ENCODE measurements around the gene DNAH3. TPM values are rescaled to one million over a fixed set of nuclear protein-coding genes. Genes with fewer than 3 reads are reported as not detected.
"Not testable (repeated sequence)": the region's sequence is repeated elsewhere in the genome, so short reads cannot be mapped to it uniquely, and the experiment has no call there.

Gene DNAH3
- polyA plus RNA-seq, 3 donors = 0.36 to 0.61 (median 0.38) TPM

DNA sequence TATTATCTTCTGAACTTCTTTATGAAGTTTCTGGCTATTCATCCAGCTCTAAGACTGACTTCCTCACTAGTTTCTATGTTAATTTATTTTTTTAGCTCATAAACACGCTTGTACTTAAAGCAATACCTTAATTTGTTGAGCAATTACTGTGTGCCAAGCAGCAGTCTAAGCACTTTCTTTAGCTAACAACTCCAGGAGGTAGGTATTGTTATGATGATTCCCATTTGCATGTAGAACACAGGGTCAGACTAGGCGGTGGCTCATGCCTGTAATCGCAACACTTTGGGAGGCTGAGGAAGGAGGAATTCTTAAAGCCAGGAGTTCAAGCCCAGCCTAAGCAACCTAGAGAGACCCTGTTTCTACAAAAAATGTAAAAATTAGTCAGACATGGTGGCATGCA is 19.8 kb downstream of the DNAH3 start:
- DNase-seq = no peak

DNA sequence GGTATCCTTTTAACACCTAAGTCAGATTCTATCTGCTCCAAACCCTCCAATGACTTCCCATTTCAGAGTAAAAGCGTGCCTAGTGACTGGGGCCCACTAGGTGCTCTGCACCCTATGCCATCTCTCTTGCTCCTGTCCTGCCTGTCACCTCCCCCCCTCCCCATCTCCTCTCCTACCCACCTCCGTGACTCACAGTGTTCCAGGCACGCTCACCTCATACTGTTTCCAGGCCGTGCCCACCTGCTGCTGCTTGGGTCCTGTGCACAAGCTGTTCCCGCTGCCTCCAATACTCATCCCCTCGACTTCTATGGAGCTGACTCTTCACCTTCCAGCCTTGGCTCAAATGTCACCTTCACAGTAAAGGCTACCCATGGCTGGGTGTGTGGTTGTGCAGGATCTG is 21.7 kb downstream of the DNAH3 start:
- no peak for DNase-seq

DNA sequence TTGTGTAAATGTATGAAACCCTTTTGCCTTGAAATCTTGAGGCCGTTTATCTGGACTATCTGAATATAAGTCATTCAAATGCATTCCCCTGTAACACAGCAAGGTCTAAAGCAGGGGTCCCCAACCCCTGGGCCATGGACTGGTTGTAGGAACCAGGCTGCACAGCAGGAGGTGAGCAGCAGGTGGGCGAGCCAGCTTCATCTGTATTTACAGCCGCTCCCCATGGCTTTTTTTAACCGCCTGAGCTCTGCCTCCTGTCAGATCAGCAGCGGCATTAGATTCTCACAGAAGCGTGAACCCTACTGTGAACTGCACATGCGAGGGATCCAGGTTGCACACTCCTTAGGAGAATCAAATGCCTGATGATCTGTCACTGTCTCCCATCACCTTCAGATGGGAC is 24.1 kb downstream of the DNAH3 start:
- no peak for DNase-seq

DNA sequence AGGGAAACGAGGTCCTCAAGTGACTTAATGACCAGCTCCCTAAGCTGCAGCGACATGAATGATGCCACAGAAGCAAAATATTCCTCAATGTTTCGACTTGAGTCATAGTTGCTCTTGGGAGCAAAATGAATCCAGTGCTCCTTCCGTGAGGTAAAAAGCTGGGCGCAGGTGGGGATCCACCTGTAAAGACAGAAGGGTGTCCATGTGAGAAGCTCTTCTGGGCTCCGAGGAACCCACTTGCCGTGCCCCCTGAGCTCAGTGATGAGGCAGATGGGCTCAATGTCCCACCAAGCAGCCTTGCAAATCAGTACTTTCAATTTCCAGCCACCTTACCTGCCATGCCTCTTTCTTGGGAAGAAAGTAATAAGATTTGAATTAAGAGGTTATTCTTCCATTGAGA is 25.5 kb downstream of the DNAH3 start:
- DNase-seq = no peak

DNA sequence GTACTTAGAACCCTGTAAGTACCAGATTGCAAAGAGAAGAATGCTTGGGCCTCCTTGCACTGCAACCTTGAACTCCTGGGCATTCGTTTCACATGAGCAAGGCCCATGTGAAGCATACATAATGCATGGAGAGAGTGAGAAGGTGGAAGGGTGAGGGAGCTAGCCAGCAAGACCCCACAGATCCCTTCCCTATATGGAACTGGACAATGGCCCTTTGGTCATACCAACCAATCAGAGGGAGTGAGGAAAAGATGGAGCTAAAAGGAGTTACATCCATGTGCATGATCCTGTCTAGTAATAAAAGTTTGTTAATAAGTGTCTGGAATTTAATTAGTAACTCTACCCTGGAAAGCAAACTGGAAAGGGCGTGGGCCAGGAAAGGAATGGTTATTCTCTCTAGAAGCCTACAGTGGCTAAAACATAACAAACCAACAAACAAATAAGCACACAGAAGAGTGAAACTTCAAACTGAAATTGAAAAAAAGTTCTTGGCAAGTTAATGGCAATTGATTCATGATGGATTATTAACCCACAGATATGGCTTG is 29.6 kb downstream of the DNAH3 start:
- no peak for DNase-seq

DNA sequence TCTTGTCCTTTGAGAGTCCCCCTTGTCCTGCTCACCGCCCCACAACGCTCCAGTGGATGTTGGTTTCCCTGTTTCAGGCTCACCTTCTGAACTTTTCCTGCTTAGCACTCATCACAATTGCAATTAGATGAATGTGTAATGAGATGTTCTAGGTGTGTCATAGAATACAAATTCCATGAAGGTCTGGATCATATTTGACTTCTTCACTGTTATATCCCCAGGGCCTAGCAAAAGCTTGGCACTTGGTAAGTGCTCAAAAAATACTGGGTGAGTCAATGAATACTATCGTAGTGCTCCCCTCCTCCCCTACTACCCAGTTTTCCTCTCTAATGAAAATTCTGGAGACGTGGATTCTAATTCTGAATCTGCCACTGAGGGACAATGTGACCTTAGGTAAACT is 33.1 kb downstream of the DNAH3 start:
- no peak for DNase-seq

DNA sequence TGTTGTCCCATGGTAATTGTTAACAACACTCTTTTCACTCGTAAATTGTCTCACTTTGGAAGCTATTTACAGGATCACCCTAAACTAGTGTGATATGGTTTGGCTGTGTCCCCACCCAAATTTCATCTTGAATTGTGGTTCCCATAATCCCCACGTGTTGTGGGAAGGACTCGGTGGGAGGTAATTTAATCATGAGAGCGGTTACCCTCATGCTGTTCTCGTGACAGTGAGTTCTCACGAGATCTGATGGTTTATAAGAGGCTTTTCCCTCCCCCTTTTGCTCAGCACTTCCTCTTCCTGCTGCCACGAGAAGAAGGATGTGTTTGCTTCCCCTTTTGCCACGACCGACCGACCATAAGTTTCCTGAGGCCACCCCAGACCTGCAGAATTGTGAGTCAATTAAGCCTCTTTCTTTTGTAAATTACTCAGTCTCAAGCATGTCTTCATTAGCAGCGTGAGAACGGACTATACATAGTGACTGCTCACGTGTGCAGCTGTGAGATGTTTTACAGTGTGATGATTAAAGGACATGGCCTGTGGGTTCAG is 34.4 kb downstream of the DNAH3 start:
- DNase-seq = no peak

DNA sequence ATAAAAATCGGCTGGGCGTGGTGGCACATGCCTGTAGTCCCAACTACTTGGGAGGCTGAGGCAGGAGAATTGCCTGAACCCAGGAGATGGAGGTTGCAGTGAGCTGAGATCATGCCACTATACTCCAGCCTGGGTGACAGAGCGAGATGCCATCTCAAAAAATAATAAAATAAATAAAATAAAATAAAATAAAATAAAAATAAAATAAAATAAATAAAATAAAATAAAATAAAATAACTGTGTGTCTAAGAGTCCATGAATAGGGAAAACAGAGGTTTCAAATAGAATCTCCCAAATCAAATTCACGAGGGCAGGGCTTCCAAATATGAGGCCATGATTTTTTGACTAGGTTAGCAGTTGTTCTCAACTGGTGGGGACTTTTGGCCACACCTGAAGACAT is 35.1 kb downstream of the DNAH3 start:
- DNase-seq = not testable (repeated sequence)

DNA sequence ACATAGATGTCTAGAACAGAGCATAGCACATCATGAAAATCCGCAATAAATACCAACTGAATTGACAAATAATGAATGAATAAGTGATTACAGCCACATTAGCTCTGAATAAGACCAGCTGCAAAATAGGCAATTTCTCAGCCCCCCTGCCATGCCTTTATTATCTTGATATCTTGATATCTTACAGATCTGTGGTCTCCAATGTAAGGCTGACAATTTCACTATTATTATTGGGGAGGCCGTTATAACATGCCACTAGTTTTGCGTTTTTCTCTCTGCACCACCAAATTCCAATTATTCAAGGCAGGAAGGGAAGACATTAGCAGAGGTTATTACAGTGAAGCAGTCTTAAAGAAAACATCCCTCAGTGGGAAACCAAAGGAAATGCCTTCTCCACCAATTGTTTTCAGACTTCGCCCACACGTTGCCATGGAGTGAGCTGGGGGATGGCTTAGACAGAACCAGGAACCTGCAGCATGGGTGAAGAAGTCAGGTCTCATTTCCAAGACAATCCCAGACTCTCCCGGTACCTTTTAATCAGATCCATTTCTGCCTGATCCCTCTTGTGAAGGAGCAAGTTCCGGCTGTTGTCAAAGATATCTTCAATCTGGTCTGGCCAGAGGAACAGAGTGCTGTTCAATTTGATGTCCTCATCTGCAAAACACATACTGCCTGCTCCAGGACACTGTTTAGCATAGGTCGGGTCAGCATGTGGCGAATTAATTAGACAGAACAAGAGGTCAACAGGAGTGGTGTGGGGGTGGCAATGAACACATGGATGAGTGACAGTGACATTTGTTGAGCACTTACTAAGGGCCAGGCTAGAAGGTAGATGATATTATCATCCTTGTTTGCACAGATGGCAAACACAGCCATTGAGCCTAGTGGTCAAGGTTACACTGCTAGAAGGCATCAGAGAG is 46.4 kb downstream of the DNAH3 start:
- no peak for DNase-seq

DNA sequence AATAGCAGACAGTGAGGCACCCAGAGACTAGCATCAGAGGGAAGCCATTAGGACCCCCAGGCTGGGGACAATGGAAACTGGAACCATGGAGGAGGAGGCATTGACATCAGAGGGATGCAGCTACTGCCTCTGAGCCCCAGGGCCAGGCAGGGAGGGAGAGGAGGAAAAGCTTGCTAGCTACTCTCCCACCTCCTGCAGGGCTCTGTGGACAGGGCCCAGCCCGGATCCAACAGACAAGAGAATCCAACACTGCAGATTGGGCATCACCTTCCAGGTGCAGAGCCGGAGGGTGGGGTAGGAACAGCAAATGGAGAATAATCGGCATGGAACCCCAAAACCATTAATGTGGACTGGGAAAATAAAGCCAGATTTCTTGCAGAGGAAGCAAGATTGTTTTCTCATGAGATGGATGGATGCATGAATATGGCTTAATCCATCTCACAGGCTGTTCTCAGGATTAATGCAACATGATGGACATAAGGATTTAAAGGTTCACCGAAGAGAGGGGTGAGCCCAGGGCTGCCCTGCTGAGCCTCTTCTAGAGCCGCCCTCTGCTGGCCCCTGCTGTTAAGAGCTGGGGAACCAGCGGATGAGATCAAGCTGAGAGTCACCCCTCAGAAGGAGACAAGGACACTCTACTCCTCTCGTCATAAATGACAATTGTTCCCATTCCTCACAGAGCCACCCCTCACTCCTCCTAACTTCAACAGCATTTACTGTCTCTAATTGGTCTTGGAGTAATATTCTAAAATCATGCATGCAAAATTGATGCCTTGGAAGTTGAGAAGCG is 48.8 kb downstream of the DNAH3 start:
- DNase-seq = no peak

DNA sequence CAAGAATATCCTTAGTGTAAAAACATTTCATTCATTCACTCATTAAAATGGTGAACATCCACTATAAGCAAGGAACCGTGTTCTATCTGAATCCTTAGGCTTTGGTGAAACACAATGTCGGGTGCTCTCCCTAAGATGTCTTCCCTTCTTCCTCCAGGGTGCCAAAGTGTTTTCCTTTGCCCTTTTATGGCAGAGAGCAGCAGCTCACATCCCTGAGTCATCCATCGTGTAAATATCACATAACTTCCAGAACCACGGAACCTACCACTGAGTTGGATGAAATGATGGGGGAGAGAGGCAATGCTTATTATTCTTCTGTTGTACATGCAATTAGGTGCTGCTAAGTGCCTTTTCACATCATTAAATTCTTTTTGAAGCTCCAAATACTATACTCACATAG is 50.2 kb downstream of the DNAH3 start:
- DNase-seq = no peak

DNA sequence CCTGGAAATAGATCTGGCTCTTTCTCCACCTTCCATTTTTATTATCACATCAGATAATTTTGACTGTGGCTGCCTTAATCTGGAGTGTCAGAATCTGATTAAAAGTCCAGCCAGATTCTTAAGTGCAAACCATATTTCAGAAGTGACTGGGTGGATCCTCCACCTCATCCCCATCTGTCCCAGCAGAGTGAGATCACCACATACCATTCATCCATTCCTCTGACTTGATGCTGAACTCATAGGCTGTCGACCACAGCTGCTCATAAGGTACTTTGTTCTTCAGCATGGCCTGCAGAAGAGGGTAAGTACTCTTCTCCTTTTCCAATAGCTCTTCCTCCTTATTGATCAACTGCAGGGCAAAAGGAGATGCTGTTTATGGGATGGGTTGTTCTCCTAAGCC is 53.5 kb downstream of the DNAH3 start:
- no peak for DNase-seq

DNA sequence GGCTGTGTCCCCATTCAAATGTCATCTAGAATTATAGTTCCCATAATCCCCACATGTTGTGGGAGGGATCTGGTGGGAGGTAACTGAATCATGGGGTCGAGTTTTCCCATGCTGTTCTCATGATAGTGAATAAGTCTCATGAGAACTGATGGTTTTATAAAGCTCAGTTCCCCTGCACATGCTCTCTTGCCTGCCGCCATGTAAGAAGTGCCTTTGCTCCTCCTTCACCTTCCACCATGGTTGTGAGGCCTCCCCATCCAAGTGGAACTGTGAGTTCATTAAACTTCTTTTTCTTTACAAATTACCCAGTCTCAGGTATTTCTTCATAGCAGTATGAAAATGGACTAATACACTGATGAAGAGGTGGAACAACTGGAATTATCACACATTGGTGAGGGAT is 55.9 kb downstream of the DNAH3 start:
- not testable (repeated sequence) for DNase-seq

DNA sequence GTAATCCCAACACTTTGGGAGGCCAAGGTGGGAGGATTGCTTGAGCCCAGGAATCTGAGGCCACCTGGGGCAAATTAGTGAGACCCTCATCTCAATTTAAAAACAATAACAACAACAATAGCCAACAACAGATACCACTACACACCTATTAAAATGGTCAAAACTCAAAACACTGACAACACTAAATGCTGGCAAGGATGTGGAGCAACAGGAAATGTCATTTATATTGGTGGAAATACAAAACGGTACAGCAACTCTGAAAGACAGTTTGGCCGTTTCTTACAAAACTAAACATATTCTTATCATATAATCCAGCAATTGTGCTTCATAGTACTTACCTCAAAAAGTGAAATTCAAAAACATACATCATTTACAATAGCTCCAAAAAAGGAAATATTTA is 57.7 kb downstream of the DNAH3 start:
- no peak for DNase-seq

DNA sequence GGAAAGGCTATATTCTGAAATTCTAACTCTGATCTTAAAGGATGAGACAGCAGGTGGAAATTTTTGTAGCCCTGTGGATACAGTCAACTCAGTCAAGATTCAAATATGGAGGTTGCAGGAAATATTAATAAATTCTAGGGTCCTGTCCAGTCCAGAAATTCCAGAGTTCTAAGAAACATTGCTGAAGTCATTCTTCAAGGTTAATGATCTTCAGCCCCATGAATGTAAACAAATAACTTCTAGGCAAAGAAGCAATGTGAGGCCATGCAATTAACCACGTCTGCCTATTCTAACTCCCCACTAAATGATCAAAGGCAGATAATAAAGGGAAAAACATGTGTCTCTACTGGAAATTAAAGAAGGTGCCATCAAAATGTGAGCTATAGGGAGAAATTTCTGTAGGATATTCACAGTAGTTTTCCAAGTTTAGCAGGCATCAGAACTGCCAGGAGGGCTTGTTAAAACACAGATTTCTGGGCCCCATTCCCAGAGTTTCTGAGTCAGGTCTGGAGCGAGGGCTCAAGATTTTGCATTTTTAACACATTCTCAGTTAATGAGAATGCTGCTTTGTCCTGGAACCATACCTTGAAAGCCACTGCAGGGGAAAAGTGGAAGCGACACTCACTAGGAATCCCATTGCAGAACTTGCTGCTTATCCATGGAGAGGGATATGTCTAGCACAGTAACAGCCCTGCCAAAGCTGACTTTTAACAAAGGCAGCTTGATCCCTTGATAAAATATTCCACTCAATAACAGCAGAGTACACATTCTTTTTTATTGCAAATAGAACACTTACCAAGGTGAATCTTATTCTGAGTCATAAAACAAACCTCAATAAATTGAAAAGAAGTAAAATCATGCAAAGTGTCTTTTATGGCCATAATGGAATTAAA is 61.8 kb downstream of the DNAH3 start:
- no peak for DNase-seq

DNA sequence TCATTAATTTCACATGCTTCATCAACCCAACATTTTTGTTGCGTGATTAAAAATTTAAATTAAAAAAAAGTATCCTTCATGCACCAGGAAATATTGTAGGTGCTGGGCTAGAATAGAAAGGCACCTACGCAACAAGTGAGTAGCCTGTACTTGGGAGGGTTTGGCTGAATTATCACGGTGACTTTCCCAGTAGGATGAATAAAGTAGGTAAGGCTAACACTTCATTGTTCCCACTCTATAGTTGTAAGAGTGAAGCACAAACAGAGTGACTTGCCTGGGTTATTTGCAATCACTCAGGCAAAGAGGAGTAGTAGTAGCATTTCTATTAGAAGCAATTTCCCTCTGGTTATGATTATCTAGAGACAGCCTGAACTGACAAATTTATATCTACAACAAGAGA is 62.5 kb downstream of the DNAH3 start:
- DNase-seq = no peak

DNA sequence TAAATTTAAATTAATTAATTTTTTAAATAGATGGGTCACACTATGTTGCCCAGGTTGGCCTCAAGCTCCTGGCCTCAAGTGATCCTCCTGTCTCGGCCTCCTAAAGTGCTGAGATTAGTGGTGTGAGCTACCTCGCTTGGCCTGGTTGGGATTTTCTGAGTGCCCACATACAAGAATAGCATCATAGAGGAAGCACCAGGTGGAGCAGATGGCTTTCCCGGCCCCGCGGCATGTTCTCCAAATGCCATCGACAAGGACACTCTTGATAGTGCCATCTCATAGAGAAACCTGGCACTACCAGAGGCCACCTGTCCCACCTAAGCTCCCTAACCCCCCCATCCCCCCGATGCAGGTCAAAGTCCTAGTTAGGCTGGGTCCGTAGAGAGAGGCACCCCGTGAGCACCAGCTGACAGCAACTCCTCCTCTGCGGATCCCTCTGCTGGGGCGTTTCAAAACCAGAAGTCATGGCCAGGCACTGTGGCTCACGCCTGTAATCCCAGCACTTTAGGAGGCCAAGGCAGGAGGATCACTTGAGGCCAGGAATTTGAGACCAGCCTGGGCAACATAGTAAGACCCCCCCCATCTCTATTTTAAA is 65.9 kb downstream of the DNAH3 start:
- no peak for DNase-seq

DNA sequence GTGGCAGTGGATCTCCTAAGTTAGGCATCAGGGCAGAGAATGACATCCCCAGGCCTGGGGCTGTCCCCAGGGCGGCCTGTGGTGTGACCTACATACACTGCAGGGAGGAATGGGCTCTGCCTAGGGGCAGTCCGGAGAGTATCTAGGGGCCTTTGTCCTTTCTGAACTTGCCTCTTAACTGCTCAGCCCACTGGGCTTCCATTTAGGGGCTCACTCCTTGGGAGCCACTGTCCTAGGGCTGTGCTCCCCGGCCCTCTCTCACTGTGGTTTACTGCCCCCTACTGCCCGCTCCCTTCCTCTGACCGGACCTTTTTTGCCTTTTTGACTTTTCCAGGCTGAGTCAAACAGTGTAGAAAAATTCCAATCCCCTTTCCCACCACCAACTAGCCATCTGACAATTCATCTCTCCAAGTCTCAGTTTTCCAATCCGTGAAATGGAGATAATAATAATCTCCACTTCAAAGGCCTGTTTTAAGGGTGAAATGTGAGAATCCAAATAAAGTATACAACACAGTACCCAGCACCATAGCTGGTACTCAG is 66.8 kb downstream of the DNAH3 start:
- DNase-seq = peak; percentile 35

DNA sequence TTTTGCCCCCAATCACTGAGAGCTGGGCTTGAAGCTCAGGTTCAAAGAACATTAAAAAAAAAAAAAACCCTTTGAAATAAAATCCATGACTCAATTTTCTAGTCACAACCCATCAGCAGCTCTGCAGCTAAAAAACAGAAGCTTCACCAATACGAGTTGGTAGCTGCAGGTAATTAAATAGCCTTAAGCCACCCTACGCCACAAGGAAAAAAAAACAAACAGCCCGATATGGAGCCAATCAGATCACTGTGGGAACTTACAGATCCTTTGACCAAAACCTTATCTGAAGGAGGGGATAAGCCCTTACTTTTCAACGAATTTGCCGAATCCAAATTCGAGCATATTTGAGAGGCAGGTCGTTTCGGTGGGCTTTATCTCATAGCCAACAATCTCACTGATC is 69.3 kb downstream of the DNAH3 start:
- DNase-seq = no peak

DNA sequence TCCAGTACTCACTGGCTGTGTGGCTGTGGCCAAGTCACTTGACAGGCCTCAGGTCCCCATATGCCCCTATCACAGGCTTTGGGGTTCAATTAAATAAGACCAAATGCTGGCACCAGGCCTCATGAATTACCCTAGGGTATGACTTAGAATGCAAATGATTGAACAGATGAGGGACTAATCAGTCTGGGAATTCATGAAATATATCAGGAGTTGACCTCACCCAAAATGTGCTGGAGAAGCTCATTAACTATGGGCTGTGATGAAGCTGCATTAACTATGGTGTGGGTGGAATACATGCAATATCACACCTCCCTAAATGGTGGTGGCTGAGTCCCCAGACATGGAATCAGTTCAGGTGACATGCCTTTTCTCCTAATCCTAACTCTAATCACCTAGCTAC is 72.1 kb downstream of the DNAH3 start:
- no peak for DNase-seq

Data from renal pelvis (tissue), 4 donors.